ENCODE data around the gene ARAP2. TPM values are rescaled to one million over a fixed set of nuclear protein-coding genes. Genes with fewer than 3 reads are reported as not detected.

The ARAP2 gene
- total and polyA plus RNA-seq, 2 donors (not counting 3 experiments of a cell fraction or from before 2014, with no cell fraction given) = not detected

GRCh38 chr4:36086261-36086786 is 158.0 kb downstream of the ARAP2 start:
- intact Hi-C loops (cut with micrococcal nuclease) = no loop called here
- dilution Hi-C loops (cut with MboI; ENCODE audit: extremely low pct_ligation_motif_present, low sequenced_read_pairs) = no loop called here
- ChIA-PET CTCF (no interaction called here), POLR2A (no interaction called here)
- H3K27ac ChIP-seq (ENCODE audit: insufficient read depth, low read depth, low read length) = no peak overlapping the region
- FAIRE-seq (no peak), DNase-seq (ENCODE audit: low read depth, low spot score) (no peak)
- no peaks in the 10 kb centered on the region for H4K20me1 ChIP-seq (replicated peaks; ENCODE audit: control insufficient read depth, extremely low read depth, insufficient read depth, low read length)
- no peaks in the 10 kb centered on the region for H3K27me3 ChIP-seq (ENCODE audit: control insufficient read depth in 2 of 2, insufficient read depth in 2 of 2, low read length in 2 of 2)
- no peaks in the 10 kb centered on the region for H3K4me1 ChIP-seq (ENCODE audit: control insufficient read depth, extremely low read depth, insufficient read depth, low read length)
- H3K4me2 ChIP-seq (ENCODE audit: insufficient read depth, low read length) = no peak overlapping the region
- H3K9me3 ChIP-seq (replicated peaks; ENCODE audit: control insufficient read depth, insufficient read depth, low read length) = no peaks in the 10 kb centered on the region
- no peak for TF ChIP-seq POLR2AphosphoS5 (IDR thresholded peaks at IDR 0.05; ENCODE audit: insufficient read depth, low read depth, low read length)
- no peak for TF ChIP-seq POLR2A (IDR thresholded peaks at IDR 0.05; ENCODE audit: low read depth, low read length)
- TF ChIP-seq MAX (IDR thresholded peaks at IDR 0.05; ENCODE audit: insufficient read depth, insufficient read length) = no peak
- TF ChIP-seq FOS (IDR thresholded peaks at IDR 0.05; ENCODE audit: borderline replicate concordance, insufficient read depth, low read length) = no peak
- TF ChIP-seq GATA2 (IDR thresholded peaks at IDR 0.05; ENCODE audit: insufficient read depth, insufficient read length, low read depth, low read length) = no peak
- TF ChIP-seq CTCF (IDR thresholded peaks at IDR 0.05; ENCODE audit: extremely low read depth in 1 of 2, insufficient read depth in 1 of 2, low read depth in 1 of 2, low read length in 2 of 2) = no peak
- no peak for TF ChIP-seq JUN (IDR thresholded peaks at IDR 0.05; ENCODE audit: borderline replicate concordance, insufficient read depth, insufficient read length, low read depth)
- TF ChIP-seq MYC (IDR thresholded peaks at IDR 0.05; ENCODE audit: low read depth, low read length) = no peak
- TF ChIP-seq EZH2 (IDR thresholded peaks at IDR 0.05; ENCODE audit: borderline replicate concordance, low read depth, low read length, severe bottlenecking) = no peak
- BruUV-seq (replicated peaks) = no TSS peak
- no peak overlapping the region for H2AFZ ChIP-seq (ENCODE audit: low read depth, low read length)
- H3K9ac ChIP-seq (replicated peaks; ENCODE audit: extremely low read depth, insufficient read depth, low read length) = no peak overlapping the region
- H3K36me3 ChIP-seq (ENCODE audit: control insufficient read depth in 2 of 2, extremely low read depth in 1 of 2, insufficient read depth in 2 of 2, low read length in 2 of 2) = no peaks in the 10 kb centered on the region
- no peaks in the 10 kb centered on the region for H3K9me1 ChIP-seq (replicated peaks; ENCODE audit: control insufficient read depth, extremely low read depth, insufficient read depth, low read length)
- no peaks in the 10 kb centered on the region for H3K79me2 ChIP-seq (ENCODE audit: control insufficient read depth, insufficient read depth, low read length)
- no peak overlapping the region for H3K4me3 ChIP-seq (replicated peaks in 1 of 3; ENCODE audit: insufficient read depth in 1 of 3, low read depth in 1 of 3, low read length in 3 of 3)

Data from endothelial cell of umbilical vein (primary cell).